Bronchial epithelial cell (primary cell): ENCODE measurements around the gene IQCH. TPM values are rescaled to one million over a fixed set of nuclear protein-coding genes. Genes with fewer than 3 reads are reported as not detected.

Experiments
- DNase-seq: peaks from one replicate; pipeline ENCODE4 v3.0.0-alpha.2; 2010; ENCODE audit warnings: low read depth
- FAIRE-seq: peaks from 2 replicates; lab custom pipeline; 2011; peaks lifted over from hg19 to GRCh38; lab: Jason Lieb, UNC
- H3K27me3 ChIP-seq: 2 replicates; pipeline ENCODE4 v1.5.1; 2011; ENCODE audit warnings: low read length; ENCODE audit not compliant: control insufficient read depth, insufficient read depth
- H3K36me3 ChIP-seq: 2 replicates; pipeline ENCODE4 v1.5.1; 2011; ENCODE audit warnings: low read length; ENCODE audit not compliant: control insufficient read depth, insufficient read depth
- H3K4me3 ChIP-seq: 2 replicates; pipeline ENCODE4 v1.5.1; 2011; ENCODE audit warnings: mild to moderate bottlenecking, low read depth, low read length, control low read depth
- total RNA-seq: library from RNA; depleted of rRNA; stranded (reverse); fragments of >200 nt; gene quantifications from 2 replicates; pipeline ENCODE4 v1.2.1, GENCODE V29; 2014
- TF ChIP-seq, protein P1 (sequence below): IDR thresholded peaks from 2 replicates; pipeline ENCODE4 v1.5.1; 2011; ENCODE audit warnings: mild to moderate bottlenecking, moderate library complexity, low read length, control low read depth, inconsistent platforms; ENCODE audit not compliant: insufficient read depth, severe bottlenecking

The IQCH gene
- total RNA-seq, 1 donor from 2014 or later: 1.1 TPM

DNA sequence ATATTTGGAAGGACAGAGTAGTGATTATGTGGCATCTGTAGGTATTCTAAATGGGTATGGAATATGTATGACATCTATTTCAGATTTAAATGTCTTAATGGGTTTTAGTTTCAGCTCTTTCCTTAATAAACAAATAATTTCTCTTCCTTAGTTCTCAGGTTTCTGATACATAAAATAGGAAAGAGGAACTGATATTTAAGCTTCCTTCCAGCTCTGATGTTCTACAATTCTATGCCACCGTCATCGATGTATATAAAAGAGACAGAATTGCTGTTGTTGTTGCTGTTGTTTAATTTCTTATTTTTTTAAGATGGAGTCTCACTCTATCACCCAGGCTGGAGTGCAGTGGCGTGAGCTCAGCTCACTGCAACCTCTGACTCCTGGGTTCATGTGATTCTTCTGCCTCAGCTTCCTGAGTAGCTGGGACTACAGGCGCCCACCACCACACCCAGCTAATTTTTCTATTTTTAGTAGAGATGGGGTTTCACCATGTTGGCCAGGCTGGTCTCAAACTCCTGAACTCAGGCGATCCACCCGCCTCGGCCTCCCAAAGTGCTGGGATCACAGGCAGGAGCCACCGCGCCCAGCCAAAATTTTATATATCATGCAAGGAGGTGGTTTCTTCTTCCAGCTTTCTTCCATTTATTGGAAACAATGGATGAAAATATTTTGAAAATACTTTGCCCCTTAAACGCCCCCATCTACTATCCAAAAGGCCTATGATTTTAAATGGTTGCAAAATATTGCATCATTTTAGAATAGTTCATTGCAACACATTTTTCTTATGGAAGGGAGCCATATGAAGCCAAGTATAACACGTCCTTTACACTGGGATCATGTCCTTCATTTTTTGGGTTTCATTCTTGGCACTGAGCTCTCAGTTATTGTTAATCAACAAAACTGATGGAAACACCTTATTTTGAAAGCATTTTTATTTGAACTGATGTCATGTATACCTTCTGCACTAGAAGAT is 252.5 kb downstream of the IQCH start:
- Histone ChIP-seq H3K27me3 (no peaks in the 10 kb centered on the region), H3K4me3 (no peak overlapping the region), H3K36me3 (no peaks in the 10 kb centered on the region)
- FAIRE-seq: no peak
- DNase-seq: no peak
- TF ChIP-seq, protein P1, sequence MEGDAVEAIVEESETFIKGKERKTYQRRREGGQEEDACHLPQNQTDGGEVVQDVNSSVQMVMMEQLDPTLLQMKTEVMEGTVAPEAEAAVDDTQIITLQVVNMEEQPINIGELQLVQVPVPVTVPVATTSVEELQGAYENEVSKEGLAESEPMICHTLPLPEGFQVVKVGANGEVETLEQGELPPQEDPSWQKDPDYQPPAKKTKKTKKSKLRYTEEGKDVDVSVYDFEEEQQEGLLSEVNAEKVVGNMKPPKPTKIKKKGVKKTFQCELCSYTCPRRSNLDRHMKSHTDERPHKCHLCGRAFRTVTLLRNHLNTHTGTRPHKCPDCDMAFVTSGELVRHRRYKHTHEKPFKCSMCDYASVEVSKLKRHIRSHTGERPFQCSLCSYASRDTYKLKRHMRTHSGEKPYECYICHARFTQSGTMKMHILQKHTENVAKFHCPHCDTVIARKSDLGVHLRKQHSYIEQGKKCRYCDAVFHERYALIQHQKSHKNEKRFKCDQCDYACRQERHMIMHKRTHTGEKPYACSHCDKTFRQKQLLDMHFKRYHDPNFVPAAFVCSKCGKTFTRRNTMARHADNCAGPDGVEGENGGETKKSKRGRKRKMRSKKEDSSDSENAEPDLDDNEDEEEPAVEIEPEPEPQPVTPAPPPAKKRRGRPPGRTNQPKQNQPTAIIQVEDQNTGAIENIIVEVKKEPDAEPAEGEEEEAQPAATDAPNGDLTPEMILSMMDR: no peak

DNA sequence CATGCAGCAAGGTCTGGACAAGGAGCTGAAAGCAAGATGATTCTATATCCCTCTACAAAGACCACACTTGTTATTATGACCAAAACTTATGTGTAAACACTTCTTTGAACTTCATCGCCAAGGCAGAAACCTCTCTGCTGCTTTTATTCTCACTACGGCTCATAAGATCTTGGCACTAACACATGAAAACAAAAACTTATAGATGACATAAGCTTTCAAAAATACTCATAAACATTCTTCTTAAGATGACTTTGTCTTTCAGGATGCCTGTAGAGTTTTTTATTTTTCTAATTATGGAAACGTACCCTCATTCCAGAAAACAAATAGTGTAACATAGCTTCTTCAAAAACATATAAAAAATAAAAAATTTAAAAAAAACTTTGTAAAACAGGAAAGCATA is 253.8 kb downstream of the IQCH start:
- FAIRE-seq: no peak
- Histone ChIP-seq H3K4me3 (no peak overlapping the region), H3K36me3 (no peaks in the 10 kb centered on the region), H3K27me3 (no peaks in the 10 kb centered on the region)
- TF ChIP-seq, protein P1: no peak
- DNase-seq: no peak

DNA sequence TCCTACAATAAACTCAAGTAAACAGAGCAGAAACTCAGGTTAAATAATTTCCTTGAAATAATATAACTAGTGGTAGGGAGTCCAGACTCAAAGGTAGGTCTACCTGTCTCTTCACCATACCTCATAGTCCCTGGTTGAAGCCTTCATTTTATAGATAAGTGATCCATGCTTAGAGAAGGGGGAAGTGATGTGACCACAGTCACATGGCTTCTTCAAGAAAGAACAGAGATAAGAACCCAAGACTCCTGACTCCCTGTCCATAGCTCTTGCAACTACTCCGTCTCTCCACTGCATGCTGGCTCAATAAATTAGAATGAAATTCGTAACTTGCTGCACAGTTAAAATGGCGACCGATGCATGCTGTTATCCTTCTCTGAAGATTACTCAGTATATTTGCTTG is 255.3 kb downstream of the IQCH start:
- Histone ChIP-seq H3K36me3 (no peaks in the 10 kb centered on the region), H3K27me3 (no peaks in the 10 kb centered on the region), H3K4me3 (no peak overlapping the region)
- TF ChIP-seq, protein P1: no peak
- no peak for FAIRE-seq
- no peak for DNase-seq

DNA sequence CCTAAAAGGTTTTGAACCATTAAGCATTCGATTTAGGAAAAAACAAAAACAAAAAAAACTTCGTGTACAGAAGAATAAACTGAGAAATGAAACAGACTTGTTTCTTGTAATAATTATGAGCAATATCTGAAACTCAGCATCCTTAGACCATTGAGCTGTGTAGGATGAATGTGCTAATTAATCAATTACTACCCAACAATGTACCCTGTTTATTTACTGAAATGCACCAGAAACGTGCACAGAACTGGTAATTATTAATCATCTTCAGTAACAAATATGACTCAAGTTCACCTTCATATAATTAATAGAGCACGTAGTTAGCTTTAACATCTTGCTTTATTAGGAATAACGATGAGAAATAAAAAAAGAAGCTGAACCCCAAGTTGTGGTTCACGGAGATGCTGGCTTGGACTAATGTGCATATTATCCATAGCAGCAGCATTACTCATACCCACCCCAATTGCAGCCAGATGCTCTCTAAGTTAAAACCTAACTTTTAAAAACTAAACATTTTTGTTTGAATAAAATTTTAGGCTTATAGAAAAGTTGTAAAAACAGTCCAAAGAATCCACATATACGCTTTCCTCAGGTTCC is 256.1 kb downstream of the IQCH start:
- no peak for FAIRE-seq
- TF ChIP-seq, protein P1: no peak
- DNase-seq: no peak
- no peak overlapping the region for H3K4me3 ChIP-seq
- H3K27me3 ChIP-seq: no peaks in the 10 kb centered on the region
- H3K36me3 ChIP-seq: no peaks in the 10 kb centered on the region

DNA sequence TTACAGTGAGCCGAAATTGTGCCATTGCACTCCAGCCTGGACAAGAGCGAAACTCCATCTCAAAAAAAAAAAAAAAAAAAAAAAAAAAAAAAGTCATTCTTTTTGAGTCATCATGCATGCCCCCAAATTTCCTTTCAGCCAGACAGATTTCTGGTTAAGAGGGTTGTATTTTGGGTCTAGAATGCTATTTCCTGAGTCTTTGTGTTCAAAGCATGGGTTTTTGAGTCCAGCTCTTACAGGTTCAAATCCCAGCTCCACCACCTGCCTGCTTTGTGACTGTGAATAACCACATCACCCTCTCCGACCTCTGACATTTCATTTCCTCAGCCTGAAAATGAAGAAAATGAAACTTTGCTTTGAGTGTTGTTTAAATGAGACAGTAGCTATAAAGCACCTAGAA is 257.0 kb downstream of the IQCH start:
- H3K36me3 ChIP-seq: no peaks in the 10 kb centered on the region
- TF ChIP-seq, protein P1: no peak
- H3K27me3 ChIP-seq: no peaks in the 10 kb centered on the region
- DNase-seq (no peak), FAIRE-seq (no peak)
- H3K4me3 ChIP-seq: no peak overlapping the region
